K562 (cell line): ENCODE data around the gene CAMK2D. TPM values are rescaled to one million over a fixed set of nuclear protein-coding genes. Genes with fewer than 3 reads are reported as not detected.

Experiments
- ATAC-seq: fragments of 200-7000 bp; cut with Tn5 transposase; 3 replicates; pipeline ENCODE4 v1.9.1; 2020; ENCODE audit warnings: moderate library complexity
- BruUV-seq: library from RNA; stranded (reverse); fragments of 400-500 nt; replicated peaks from 2 replicates; lab custom pipeline; 2021; lab: Mats Ljungman, UMichigan
- CTCF ChIA-PET: fragments of 300-600 bp; formaldehyde crosslinking; extraction: SDS; loops from one replicate; lab custom pipeline; 2021; ENCODE audit warnings: low intra/inter-chr PET ratio; lab: Yijun Ruan, JAX
- POLR2A ChIA-PET: fragments of 300-600, 350-650 bp; sonication (Branson Sonifier 250); formaldehyde crosslinking; extraction: SDS; loops from one replicate; lab custom pipeline; 2021; ENCODE audit warnings: antibody characterized with exemption, inconsistent platforms; lab: Yijun Ruan, JAX
- DNase-seq, 4 experiments: peaks; one replicate each; pipeline versions ENCODE4 v3.0.0 to v3.0.0-alpha.2; 2011 to 2018; ENCODE audit warnings: low spot score in 3 of 4, mixed read lengths in 3 of 4; ENCODE audit errors: extremely low read depth in 1 of 4
- FAIRE-seq: peaks from 2 replicates; lab custom pipeline; 2011; peaks lifted over from hg19 to GRCh38; lab: Jason Lieb, UNC
- H2AFZ ChIP-seq: 2 replicates; pipeline ENCODE4 v1.6.0; 2011; ENCODE audit warnings: low read depth, low read length, control low read depth, inconsistent platforms
- H3K27ac ChIP-seq: fragments of 200-600 bp; 3 replicates; pipeline ENCODE4 v1.8.0; 2011; ENCODE audit warnings: low read depth, mild to moderate bottlenecking, control low read depth, inconsistent platforms, low read length, moderate library complexity, mixed read lengths; ENCODE audit errors: extremely low read depth
- H3K27me3 ChIP-seq, 2 experiments: fragments of 300-600 bp in 1 of 2; 2 replicates in 1 of 2; 3 replicates in 1 of 2; pipeline versions ENCODE4 v1.6.0 to v1.8.0; 2011; ENCODE audit warnings: inconsistent platforms in 2 of 2, low read length in 2 of 2, mild to moderate bottlenecking in 1 of 2, mixed read lengths in 1 of 2, moderate library complexity in 1 of 2; ENCODE audit not compliant: control insufficient read depth in 2 of 2, insufficient read depth in 2 of 2
- H3K36me3 ChIP-seq: fragments of 300-600 bp; 3 replicates; pipeline ENCODE4 v1.8.0; 2011; ENCODE audit warnings: mild to moderate bottlenecking, low read length, inconsistent platforms; ENCODE audit not compliant: control insufficient read depth, insufficient read depth
- H3K4me1 ChIP-seq, 2 experiments: fragments of 200-600 bp in 1 of 2; replicated peaks in 1 of 2; 2 replicates in 1 of 2; 3 replicates in 1 of 2; pipeline versions ENCODE4 v1.5.1 to v1.8.0; 2011; ENCODE audit warnings: inconsistent platforms in 2 of 2, low read length in 2 of 2, mild to moderate bottlenecking in 1 of 2, mixed read lengths in 1 of 2, moderate library complexity in 1 of 2; ENCODE audit not compliant: control insufficient read depth in 2 of 2, insufficient read depth in 2 of 2
- H3K4me2 ChIP-seq: 2 replicates; pipeline ENCODE4 v1.6.1; 2011; ENCODE audit warnings: low read length, control low read depth, inconsistent platforms, mixed read lengths; ENCODE audit not compliant: insufficient read depth
- H3K4me3 ChIP-seq: fragments of 200-600 bp; sonication (generic), shearing (Covaris generic); 2 replicates; pipeline ENCODE4 v1.5.1; 2016; ENCODE audit warnings: control low read depth, inconsistent platforms
- H3K79me2 ChIP-seq: fragments of 200-600 bp; 3 replicates; pipeline ENCODE4 v1.8.0; 2011; ENCODE audit warnings: low read length, inconsistent platforms; ENCODE audit not compliant: control insufficient read depth, insufficient read depth
- H3K9ac ChIP-seq, 2 experiments: 2 replicates each; pipeline versions ENCODE4 v1.6.0 to v1.6.1; 2011; ENCODE audit warnings: low read depth in 2 of 2, low read length in 2 of 2, control low read depth in 1 of 2, inconsistent platforms in 1 of 2, mild to moderate bottlenecking in 1 of 2, mixed read lengths in 1 of 2; ENCODE audit not compliant: insufficient read depth in 1 of 2
- H3K9me1 ChIP-seq: one replicate; pipeline ENCODE4 v1.6.0; 2011; ENCODE audit warnings: inconsistent platforms, mild to moderate bottlenecking, low read length, moderate library complexity; ENCODE audit not compliant: control insufficient read depth, insufficient read depth
- H3K9me3 ChIP-seq: replicated peaks from 2 replicates; pipeline ENCODE4 v1.5.1; 2011; ENCODE audit warnings: low read depth, low read length, inconsistent platforms; ENCODE audit not compliant: control insufficient read depth, insufficient read depth
- H4K20me1 ChIP-seq: replicated peaks from 2 replicates; pipeline ENCODE4 v1.6.1; 2011; ENCODE audit warnings: low read length, inconsistent platforms, mixed read lengths; ENCODE audit not compliant: control insufficient read depth, insufficient read depth
- COPS2 ChIP-seq: fragments of 450-650 bp; conservative IDR thresholded peaks from 2 replicates; pipeline ENCODE4 v1.6.1; 2016; ENCODE audit warnings: mild to moderate bottlenecking, moderate library complexity
- JUNB ChIP-seq: fragments of 450-650 bp; formaldehyde crosslinking; conservative IDR thresholded peaks from 2 replicates; pipeline ENCODE4 v1.4.0; 2020; ENCODE audit warnings: mild to moderate bottlenecking
- KAT7 ChIP-seq: sonication (generic); formaldehyde crosslinking; IDR thresholded peaks from 2 replicates; pipeline ENCODE4 v1.8.0; 2022; ENCODE audit warnings: missing genetic modification reagents, mild to moderate bottlenecking, borderline replicate concordance
- ZNF165 ChIP-seq: fragments of 250-450 bp; sonication (Bioruptor Pico); IDR thresholded peaks from 2 replicates; pipeline ENCODE4 v1.4.0; 2020; ENCODE audit warnings: borderline replicate concordance
- ZNF507 ChIP-seq: conservative IDR thresholded peaks from 2 replicates; pipeline ENCODE4 v1.6.1; 2017; ENCODE audit warnings: missing genetic modification characterization, missing compliant biosample characterization
- ZNF707 ChIP-seq: fragments of 250-450 bp; sonication (Bioruptor Pico); conservative IDR thresholded peaks from 2 replicates; pipeline ENCODE4 v1.8.0; 2022; ENCODE audit warnings: inconsistent platforms, mild to moderate bottlenecking, moderate library complexity
- WGBS: fragments of 100-300 bp; shearing (Covaris generic); methylation state at CpG from one replicate; pipeline ENCODE4 v1.1.6; 2016; ENCODE audit warnings: low coverage, mixed read lengths; ENCODE audit not compliant: insufficient coverage; ENCODE audit errors: missing lambda C conversion rate; 5-methylcytosine and 5-hydroxymethylcytosine counted together
- in situ Hi-C: fragments of 300-500 bp; cut with MboI; formaldehyde crosslinking; loops from 4 replicates; pipeline ENCODE4 v1.15.0; 2018; ENCODE audit warnings: inconsistent platforms, mixed read lengths
- intact Hi-C: fragments of 100-400 bp; cut with micrococcal nuclease; formaldehyde crosslinking; loops from 2 replicates; pipeline ENCODE4 v1.14.2; 2022
- polyA plus RNA-seq, 8 experiments: library from polyadenylated mRNA; depleted of rRNA in 4 of 8; stranded (reverse) in 5 of 8; unstranded in 3 of 8; fragments of >200 nt; fragmentation: Nextera tagmentation in 2 of 8; fragmentation: Illumina TruSeq in 1 of 8; extraction: Ambion mirVana in 2 of 8; extraction: Trizol in 1 of 8; gene quantifications; 2 replicates each; pipeline versions ENCODE4 v1.2.1 to v1.2.3, GENCODE V29; 2011 to 2014; ENCODE audit warnings: inconsistent platforms in 1 of 8, missing spikeins in 1 of 8
- total RNA-seq, 7 experiments: library from RNA; depleted of rRNA in 6 of 7; stranded (reverse); fragments of >200 nt in 6 of 7; fragmentation: Illumina TruSeq in 2 of 7; extraction: Trizol in 2 of 7; gene quantifications; 2 replicates each; pipeline versions ENCODE4 v1.2.1 to v1.2.3, GENCODE V29; 2011 to 2021; ENCODE audit warnings: low replicate concordance in 1 of 7
- TF ChIP-seq, protein P1 (sequence below): fragments of 150-350 bp; IDR thresholded peaks from 2 replicates; pipeline ENCODE4 v1.6.1; 2014; ENCODE audit warnings: low read depth, mild to moderate bottlenecking, low read length, borderline replicate concordance
- TF ChIP-seq, protein P2 (sequence below): fragments of 250-450 bp; sonication (Bioruptor Pico); IDR thresholded peaks from 2 replicates; pipeline ENCODE4 v1.8.0; 2021; ENCODE audit warnings: mild to moderate bottlenecking, moderate library complexity
- TF ChIP-seq, protein P3 (sequence below): sonication (generic); formaldehyde crosslinking; IDR thresholded peaks from 2 replicates; pipeline ENCODE4 v1.8.0; 2022; ENCODE audit warnings: mild to moderate bottlenecking, missing genetic modification reagents

CAMK2D gene
- total and polyA plus RNA-seq, 9 of the 15 experiments (the other 6 are each of a cell fraction or from before 2014, with no cell fraction given), result 0.01 to 0.33 (median 0.04) TPM; not detected in 2

DNA sequence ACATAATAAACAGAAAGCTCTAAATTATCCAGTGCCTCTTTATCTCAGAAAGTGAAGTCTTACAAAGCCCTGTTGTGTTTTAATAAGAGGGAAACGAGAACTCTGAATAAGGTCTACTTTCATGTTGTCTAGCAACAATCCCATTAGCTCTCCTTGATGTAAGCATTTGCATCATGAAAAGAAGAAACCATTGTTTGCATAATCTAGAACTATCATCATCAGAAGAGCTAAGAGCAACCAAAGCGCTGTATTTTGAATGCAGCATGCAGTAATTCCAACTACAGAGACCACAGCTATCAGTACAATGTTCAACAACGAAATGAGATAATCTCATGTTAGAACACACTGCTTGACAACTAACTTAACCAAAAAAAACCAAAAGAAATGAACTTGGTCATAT lies 257.1 kb downstream of the CAMK2D start:
- no TSS peak for BruUV-seq
- FAIRE-seq (no peak), ATAC-seq (no peak), DNase-seq (no peak)
- CTCF ChIA-PET, result no interaction called here
- 6% methylated on average over 3 of the region's 3 CpGs for WGBS
- H3K27me3 ChIP-seq, result no peaks in the 10 kb centered on the region
- in situ Hi-C loops, result no loop called here
- no peaks in the 10 kb centered on the region for H4K20me1 ChIP-seq
- no peak overlapping the region for H3K27ac ChIP-seq
- POLR2A ChIA-PET, result no interaction called here
- H2AFZ ChIP-seq, result no peak overlapping the region
- H3K9me3 ChIP-seq, result no peaks in the 10 kb centered on the region
- no peak overlapping the region for H3K4me3 ChIP-seq
- TF ChIP-seq, protein P1, sequence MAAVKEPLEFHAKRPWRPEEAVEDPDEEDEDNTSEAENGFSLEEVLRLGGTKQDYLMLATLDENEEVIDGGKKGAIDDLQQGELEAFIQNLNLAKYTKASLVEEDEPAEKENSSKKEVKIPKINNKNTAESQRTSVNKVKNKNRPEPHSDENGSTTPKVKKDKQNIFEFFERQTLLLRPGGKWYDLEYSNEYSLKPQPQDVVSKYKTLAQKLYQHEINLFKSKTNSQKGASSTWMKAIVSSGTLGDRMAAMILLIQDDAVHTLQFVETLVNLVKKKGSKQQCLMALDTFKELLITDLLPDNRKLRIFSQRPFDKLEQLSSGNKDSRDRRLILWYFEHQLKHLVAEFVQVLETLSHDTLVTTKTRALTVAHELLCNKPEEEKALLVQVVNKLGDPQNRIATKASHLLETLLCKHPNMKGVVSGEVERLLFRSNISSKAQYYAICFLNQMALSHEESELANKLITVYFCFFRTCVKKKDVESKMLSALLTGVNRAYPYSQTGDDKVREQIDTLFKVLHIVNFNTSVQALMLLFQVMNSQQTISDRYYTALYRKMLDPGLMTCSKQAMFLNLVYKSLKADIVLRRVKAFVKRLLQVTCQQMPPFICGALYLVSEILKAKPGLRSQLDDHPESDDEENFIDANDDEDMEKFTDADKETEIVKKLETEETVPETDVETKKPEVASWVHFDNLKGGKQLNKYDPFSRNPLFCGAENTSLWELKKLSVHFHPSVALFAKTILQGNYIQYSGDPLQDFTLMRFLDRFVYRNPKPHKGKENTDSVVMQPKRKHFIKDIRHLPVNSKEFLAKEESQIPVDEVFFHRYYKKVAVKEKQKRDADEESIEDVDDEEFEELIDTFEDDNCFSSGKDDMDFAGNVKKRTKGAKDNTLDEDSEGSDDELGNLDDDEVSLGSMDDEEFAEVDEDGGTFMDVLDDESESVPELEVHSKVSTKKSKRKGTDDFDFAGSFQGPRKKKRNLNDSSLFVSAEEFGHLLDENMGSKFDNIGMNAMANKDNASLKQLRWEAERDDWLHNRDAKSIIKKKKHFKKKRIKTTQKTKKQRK, result no peak
- no peak for TF ChIP-seq ZNF707
- TF ChIP-seq ZNF165 (CRISPR knock-in tag), result no peak
- TF ChIP-seq JUNB (CRISPR knock-in tag), result no peak
- no peak for TF ChIP-seq KAT7 (CRISPR knock-in tag)
- TF ChIP-seq, protein P2, sequence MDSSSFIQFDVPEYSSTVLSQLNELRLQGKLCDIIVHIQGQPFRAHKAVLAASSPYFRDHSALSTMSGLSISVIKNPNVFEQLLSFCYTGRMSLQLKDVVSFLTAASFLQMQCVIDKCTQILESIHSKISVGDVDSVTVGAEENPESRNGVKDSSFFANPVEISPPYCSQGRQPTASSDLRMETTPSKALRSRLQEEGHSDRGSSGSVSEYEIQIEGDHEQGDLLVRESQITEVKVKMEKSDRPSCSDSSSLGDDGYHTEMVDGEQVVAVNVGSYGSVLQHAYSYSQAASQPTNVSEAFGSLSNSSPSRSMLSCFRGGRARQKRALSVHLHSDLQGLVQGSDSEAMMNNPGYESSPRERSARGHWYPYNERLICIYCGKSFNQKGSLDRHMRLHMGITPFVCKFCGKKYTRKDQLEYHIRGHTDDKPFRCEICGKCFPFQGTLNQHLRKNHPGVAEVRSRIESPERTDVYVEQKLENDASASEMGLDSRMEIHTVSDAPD (CRISPR knock-in tag), result no peak
- no peak for TF ChIP-seq COPS2
- TF ChIP-seq ZNF507 (tag), result no peak
- TF ChIP-seq, protein P3, sequence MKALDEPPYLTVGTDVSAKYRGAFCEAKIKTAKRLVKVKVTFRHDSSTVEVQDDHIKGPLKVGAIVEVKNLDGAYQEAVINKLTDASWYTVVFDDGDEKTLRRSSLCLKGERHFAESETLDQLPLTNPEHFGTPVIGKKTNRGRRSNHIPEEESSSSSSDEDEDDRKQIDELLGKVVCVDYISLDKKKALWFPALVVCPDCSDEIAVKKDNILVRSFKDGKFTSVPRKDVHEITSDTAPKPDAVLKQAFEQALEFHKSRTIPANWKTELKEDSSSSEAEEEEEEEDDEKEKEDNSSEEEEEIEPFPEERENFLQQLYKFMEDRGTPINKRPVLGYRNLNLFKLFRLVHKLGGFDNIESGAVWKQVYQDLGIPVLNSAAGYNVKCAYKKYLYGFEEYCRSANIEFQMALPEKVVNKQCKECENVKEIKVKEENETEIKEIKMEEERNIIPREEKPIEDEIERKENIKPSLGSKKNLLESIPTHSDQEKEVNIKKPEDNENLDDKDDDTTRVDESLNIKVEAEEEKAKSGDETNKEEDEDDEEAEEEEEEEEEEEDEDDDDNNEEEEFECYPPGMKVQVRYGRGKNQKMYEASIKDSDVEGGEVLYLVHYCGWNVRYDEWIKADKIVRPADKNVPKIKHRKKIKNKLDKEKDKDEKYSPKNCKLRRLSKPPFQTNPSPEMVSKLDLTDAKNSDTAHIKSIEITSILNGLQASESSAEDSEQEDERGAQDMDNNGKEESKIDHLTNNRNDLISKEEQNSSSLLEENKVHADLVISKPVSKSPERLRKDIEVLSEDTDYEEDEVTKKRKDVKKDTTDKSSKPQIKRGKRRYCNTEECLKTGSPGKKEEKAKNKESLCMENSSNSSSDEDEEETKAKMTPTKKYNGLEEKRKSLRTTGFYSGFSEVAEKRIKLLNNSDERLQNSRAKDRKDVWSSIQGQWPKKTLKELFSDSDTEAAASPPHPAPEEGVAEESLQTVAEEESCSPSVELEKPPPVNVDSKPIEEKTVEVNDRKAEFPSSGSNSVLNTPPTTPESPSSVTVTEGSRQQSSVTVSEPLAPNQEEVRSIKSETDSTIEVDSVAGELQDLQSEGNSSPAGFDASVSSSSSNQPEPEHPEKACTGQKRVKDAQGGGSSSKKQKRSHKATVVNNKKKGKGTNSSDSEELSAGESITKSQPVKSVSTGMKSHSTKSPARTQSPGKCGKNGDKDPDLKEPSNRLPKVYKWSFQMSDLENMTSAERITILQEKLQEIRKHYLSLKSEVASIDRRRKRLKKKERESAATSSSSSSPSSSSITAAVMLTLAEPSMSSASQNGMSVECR, result no peak
- H3K79me2 ChIP-seq, result no peaks in the 10 kb centered on the region
- H3K4me2 ChIP-seq, result no peak overlapping the region
- no peaks in the 10 kb centered on the region for H3K4me1 ChIP-seq
- H3K9me1 ChIP-seq, result no peaks in the 10 kb centered on the region
- H3K9ac ChIP-seq, result no peak overlapping the region
- H3K36me3 ChIP-seq, result no peaks in the 10 kb centered on the region
- intact Hi-C loops, result no loop called here
